ENCODE measurements around the gene BCKDHB. TPM values are rescaled to one million over a fixed set of nuclear protein-coding genes. Genes with fewer than 3 reads are reported as not detected.

The BCKDHB gene
- total and polyA plus RNA-seq, 7 donors = 15.1 to 43.2 (median 20.3) TPM

DNA sequence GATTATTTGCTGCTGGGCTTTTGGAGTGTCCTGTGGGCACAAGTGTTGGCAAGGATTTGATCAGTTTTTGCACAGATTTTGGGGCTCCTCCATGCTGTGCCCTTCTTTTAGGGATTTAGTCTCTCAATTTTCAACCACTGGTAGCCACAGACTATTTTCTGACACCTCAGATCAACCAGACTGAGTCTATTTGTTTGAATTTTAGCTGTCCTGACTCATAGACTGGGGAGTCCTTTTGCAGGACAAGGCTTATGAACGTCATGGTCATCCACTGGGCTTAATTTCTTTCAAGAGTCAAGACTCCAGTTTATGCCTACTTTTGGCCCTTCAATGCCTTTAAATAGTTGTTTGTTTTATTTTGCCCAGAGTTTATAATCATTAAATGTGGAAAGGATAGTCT is 59.3 kb downstream of the BCKDHB start:
- intact Hi-C loops (cut with DNase I) = no loop called here
- no peak overlapping the region for H3K27ac ChIP-seq
- no peaks in the 10 kb centered on the region for H3K36me3 ChIP-seq
- no peak for DNase-seq
- H3K9me3 ChIP-seq = no peaks in the 10 kb centered on the region
- no peak overlapping the region for H3K4me3 ChIP-seq
- H3K27me3 ChIP-seq = no peaks in the 10 kb centered on the region
- H3K4me1 ChIP-seq = peaks cover 0 to 22% (median 19%) of the 10 kb centered on the region in 4 donors
- TF ChIP-seq, protein P1, sequence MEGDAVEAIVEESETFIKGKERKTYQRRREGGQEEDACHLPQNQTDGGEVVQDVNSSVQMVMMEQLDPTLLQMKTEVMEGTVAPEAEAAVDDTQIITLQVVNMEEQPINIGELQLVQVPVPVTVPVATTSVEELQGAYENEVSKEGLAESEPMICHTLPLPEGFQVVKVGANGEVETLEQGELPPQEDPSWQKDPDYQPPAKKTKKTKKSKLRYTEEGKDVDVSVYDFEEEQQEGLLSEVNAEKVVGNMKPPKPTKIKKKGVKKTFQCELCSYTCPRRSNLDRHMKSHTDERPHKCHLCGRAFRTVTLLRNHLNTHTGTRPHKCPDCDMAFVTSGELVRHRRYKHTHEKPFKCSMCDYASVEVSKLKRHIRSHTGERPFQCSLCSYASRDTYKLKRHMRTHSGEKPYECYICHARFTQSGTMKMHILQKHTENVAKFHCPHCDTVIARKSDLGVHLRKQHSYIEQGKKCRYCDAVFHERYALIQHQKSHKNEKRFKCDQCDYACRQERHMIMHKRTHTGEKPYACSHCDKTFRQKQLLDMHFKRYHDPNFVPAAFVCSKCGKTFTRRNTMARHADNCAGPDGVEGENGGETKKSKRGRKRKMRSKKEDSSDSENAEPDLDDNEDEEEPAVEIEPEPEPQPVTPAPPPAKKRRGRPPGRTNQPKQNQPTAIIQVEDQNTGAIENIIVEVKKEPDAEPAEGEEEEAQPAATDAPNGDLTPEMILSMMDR (IDR thresholded peaks at IDR 0.05) = peak in 1 of 4 experiments; percentile 5
- no peak for TF ChIP-seq POLR2AphosphoS5 (IDR thresholded peaks at IDR 0.05)
- 88 to 90% methylated on average over 1 of the region's 1 CpG for WGBS, 2 donors

DNA sequence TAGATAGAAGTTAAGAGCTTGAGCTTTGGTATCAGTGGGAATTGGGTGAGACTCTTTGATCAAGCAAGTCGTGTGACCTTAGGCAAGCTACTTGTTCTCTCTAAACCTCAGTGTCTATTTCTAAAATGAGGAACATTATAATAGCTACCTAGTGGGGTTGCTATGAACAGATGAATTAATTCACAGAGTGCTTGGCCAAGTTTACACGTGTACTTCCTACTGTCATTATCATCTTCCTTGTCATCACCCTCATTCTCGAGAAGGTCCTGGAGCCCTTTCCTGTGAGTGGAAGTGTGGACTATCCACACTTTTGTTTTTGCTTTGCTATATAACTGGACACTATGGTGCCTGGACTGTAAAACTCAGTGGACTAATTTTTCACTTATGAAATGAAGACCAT is 64.0 kb downstream of the BCKDHB start:
- 80 to 87% methylated on average over 3 of the region's 3 CpGs for WGBS, 2 donors
- H3K27me3 ChIP-seq = no peaks in the 10 kb centered on the region
- no peaks in the 10 kb centered on the region for H3K4me1 ChIP-seq
- H3K36me3 ChIP-seq = no peaks in the 10 kb centered on the region
- H3K27ac ChIP-seq = no peak overlapping the region
- no peak overlapping the region for H3K4me3 ChIP-seq
- TF ChIP-seq EP300 (IDR thresholded peaks at IDR 0.05) (no peak), POLR2A (IDR thresholded peaks at IDR 0.05) (no peak), POLR2AphosphoS5 (IDR thresholded peaks at IDR 0.05) (no peak)
- TF ChIP-seq, protein P1 (IDR thresholded peaks at IDR 0.05) = no peak
- DNase-seq = no peak
- intact Hi-C loops (cut with DNase I) = no loop called here
- H3K9me3 ChIP-seq = no peaks in the 10 kb centered on the region

DNA sequence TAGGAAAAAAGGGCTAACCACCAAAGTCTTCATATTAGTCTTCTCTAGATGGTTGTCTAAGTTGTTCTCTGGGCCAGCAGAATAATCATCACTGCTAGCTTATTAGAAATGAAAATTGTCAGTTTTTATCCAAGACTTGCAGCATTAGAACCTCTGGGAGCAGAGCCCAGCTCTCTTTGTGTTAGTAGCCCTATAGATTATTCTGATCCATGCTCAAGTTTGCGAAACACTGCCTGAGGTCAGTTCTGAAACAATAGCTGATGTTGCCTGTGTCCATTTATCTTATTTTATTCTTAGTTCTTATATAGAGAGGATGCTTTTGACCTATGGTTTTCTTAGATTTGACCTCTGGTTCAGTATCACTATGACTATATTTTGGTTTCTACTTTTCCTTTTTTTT is 66.9 kb downstream of the BCKDHB start:
- WGBS, 2 donors = 98% methylated on average over 1 of the region's 1 CpG
- intact Hi-C loops (cut with DNase I) = no loop called here
- Histone ChIP-seq H3K4me1 (no peaks in the 10 kb centered on the region), H3K4me3 (no peak overlapping the region), H3K27ac (no peak overlapping the region), H3K27me3 (no peaks in the 10 kb centered on the region), H3K36me3 (no peaks in the 10 kb centered on the region), H3K9me3 (no peaks in the 10 kb centered on the region)
- TF ChIP-seq EP300 (IDR thresholded peaks at IDR 0.05) (no peak), POLR2AphosphoS5 (IDR thresholded peaks at IDR 0.05) (no peak), POLR2A (IDR thresholded peaks at IDR 0.05) (no peak)
- TF ChIP-seq, protein P1 (IDR thresholded peaks at IDR 0.05) = no peak
- DNase-seq = no peak

DNA sequence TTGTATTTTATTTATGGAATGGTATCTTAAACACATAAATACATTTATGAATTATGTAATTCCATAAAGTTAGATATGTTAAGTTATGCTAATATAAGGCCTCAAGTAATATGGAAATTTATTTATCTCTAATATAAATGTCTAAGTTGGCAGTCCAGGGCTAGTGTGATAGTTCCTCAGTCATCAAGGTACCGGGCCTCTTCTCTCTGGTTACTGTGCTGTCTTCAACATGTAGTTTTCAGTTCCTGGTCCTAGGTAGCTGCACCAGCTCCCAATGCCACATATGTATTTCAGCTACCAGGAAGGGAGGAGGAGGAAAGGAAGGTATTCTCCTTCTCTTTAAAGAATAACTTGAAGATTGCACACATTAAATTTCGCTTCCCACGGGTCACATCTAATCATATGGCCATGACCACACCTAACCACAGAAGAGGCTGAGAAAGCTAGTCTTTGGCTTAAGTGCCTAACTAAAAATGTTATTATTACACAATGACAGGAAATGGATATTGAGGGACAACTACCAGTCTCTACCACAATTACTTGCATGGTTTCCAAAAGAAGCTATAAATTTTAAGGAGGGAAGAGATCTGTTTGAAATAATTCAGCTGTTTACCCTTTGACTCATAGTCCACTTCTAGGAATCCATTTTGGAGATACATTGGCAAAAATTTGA is 68.6 kb downstream of the BCKDHB start:
- TF ChIP-seq, protein P1 (IDR thresholded peaks at IDR 0.05) = no peak
- TF ChIP-seq POLR2AphosphoS5 (IDR thresholded peaks at IDR 0.05) (no peak), EP300 (IDR thresholded peaks at IDR 0.05) (no peak), POLR2A (IDR thresholded peaks at IDR 0.05) (no peak)
- Histone ChIP-seq H3K27me3 (no peaks in the 10 kb centered on the region), H3K27ac (no peak overlapping the region), H3K4me3 (no peak overlapping the region), H3K4me1 (no peaks in the 10 kb centered on the region), H3K36me3 (no peaks in the 10 kb centered on the region), H3K9me3 (no peaks in the 10 kb centered on the region)
- intact Hi-C loops (cut with DNase I) = no loop called here
- DNase-seq = no peak
- 81 to 85% methylated on average over 3 of the region's 3 CpGs for whole genome bisulfite sequencing, 2 donors

DNA sequence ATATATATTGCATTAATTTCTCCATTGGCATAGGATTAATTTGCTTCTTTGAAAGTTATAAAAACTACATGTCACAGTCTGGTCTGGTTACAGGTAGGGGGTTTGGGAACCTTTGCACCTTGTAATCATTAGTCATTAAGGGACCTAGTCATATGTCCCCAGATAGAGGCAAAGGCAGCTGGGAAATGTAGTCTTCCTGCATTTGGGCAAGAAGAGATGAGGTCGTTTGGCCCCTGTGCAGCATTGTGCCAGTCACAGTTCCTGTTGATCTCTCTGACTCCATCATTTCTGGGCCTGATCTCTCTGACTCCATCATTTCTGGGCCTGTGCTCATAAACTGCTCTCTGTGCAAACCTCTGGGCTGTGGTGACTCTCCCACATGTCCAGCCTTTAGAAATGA is 73.2 kb downstream of the BCKDHB start:
- WGBS, 2 donors = 39 to 45% methylated on average over 1 of the region's 1 CpG
- TF ChIP-seq POLR2A (IDR thresholded peaks at IDR 0.05) (no peak), POLR2AphosphoS5 (IDR thresholded peaks at IDR 0.05) (no peak), EP300 (IDR thresholded peaks at IDR 0.05) (no peak)
- TF ChIP-seq, protein P1 (IDR thresholded peaks at IDR 0.05) = no peak
- H3K4me1 ChIP-seq = peaks cover 0 to 4% (median 0%) of the 10 kb centered on the region in 4 donors

More for the DNA sequence above, 73.2 kb downstream of the BCKDHB start:
- intact Hi-C loops (cut with DNase I) = no loop called here
- Histone ChIP-seq H3K27me3 (no peaks in the 10 kb centered on the region), H3K36me3 (no peaks in the 10 kb centered on the region), H3K27ac (no peak overlapping the region), H3K4me3 (no peak overlapping the region), H3K9me3 (no peaks in the 10 kb centered on the region)
- DNase-seq = no peak
